Neural cell (in vitro differentiated cells): ENCODE measurements around the gene BLOC1S4. TPM values are rescaled to one million over a fixed set of nuclear protein-coding genes. Genes with fewer than 3 reads are reported as not detected.

Experiments used
- H2AFZ ChIP-seq: fragments of 200-600, 300-800 bp; sonication (generic), shearing (Covaris generic); 2 replicates; pipeline ENCODE4 v1.6.0; 2014; ENCODE audit warnings: low read depth, mild to moderate bottlenecking, antibody characterized with exemption, low read length, moderate library complexity
- H3F3A ChIP-seq: fragments of 200-600 bp; shearing (Covaris generic); 2 replicates; pipeline ENCODE4 v1.6.1; 2016; ENCODE audit warnings: mild to moderate bottlenecking, moderate library complexity, mixed read lengths, antibody characterized with exemption, low read length; ENCODE audit not compliant: insufficient read depth, poor library complexity, severe bottlenecking
- H3K27ac ChIP-seq: fragments of 200-600, 300-800 bp; sonication (generic), shearing (Covaris generic); 2 replicates; pipeline ENCODE4 v1.5.1; 2014; ENCODE audit warnings: mild to moderate bottlenecking, low read length, moderate library complexity
- H3K27me3 ChIP-seq: fragments of 300-800, 200-600 bp; sonication (generic), shearing (Covaris generic); 2 replicates; pipeline ENCODE4 v1.6.0; 2014; ENCODE audit warnings: mild to moderate bottlenecking, low read depth, low read length, moderate library complexity; ENCODE audit not compliant: insufficient read depth
- H3K36me3 ChIP-seq: fragments of 300-800, 200-600 bp; sonication (generic), shearing (Covaris generic); 2 replicates; pipeline ENCODE4 v1.5.1; 2014; ENCODE audit warnings: mild to moderate bottlenecking, antibody characterized with exemption, low read length, moderate library complexity; ENCODE audit not compliant: insufficient read depth
- H3K4me2 ChIP-seq: fragments of 300-800, 200-600 bp; sonication (generic), shearing (Covaris generic); 2 replicates; pipeline ENCODE4 v1.6.0; 2014; ENCODE audit warnings: mild to moderate bottlenecking, low read length
- H3K4me3 ChIP-seq: fragments of 300-800, 200-600 bp; sonication (generic), shearing (Covaris generic); 2 replicates; pipeline ENCODE4 v1.5.1; 2014; ENCODE audit warnings: mild to moderate bottlenecking, low read length, moderate library complexity
- H3K79me2 ChIP-seq: fragments of 200-600 bp; shearing (Covaris generic); replicated peaks from 2 replicates; pipeline ENCODE4 v1.6.0; 2014; ENCODE audit warnings: mild to moderate bottlenecking, low read length, moderate library complexity; ENCODE audit not compliant: insufficient read depth
- H3K9ac ChIP-seq: fragments of 300-800, 200-600 bp; sonication (generic), shearing (Covaris generic); 2 replicates; pipeline ENCODE4 v1.6.1; 2016; ENCODE audit warnings: mild to moderate bottlenecking, low read length, mixed read lengths
- H3K9me2 ChIP-seq: fragments of 200-600 bp; shearing (Covaris generic); 2 replicates; pipeline ENCODE4 v1.6.1; 2016; ENCODE audit warnings: mild to moderate bottlenecking, low read length, mixed read lengths; ENCODE audit not compliant: insufficient read depth
- H3K9me3 ChIP-seq: fragments of 200-600, 300-800 bp; sonication (generic), shearing (Covaris generic); 2 replicates; pipeline ENCODE4 v1.6.1; 2016; ENCODE audit warnings: mild to moderate bottlenecking, mixed run types, low read length, moderate library complexity, mixed read lengths
- H4K20me1 ChIP-seq: fragments of 200-600 bp; shearing (Covaris generic); 2 replicates; pipeline ENCODE4 v1.6.1; 2016; ENCODE audit warnings: mild to moderate bottlenecking, mixed run types; ENCODE audit not compliant: insufficient read depth
- CTCF ChIP-seq: fragments of 450-650 bp; IDR thresholded peaks from 2 replicates; pipeline ENCODE4 v1.5.1; 2014; ENCODE audit warnings: antibody characterized with exemption, mild to moderate bottlenecking, moderate library complexity; ENCODE audit not compliant: poor library complexity, severe bottlenecking
- EP300 ChIP-seq: fragments of 450-650 bp; conservative IDR thresholded peaks from 2 replicates; pipeline ENCODE4 v1.6.1; 2014; ENCODE audit warnings: antibody characterized with exemption, mild to moderate bottlenecking, moderate library complexity; ENCODE audit not compliant: poor library complexity, severe bottlenecking
- EZH2 ChIP-seq: fragments of 200-600, 300-800 bp; shearing (Covaris generic), sonication (generic); IDR thresholded peaks from 2 replicates; pipeline ENCODE4 v1.6.1; 2014; ENCODE audit warnings: antibody characterized with exemption, low read length, borderline replicate concordance, mild to moderate bottlenecking; ENCODE audit not compliant: insufficient read depth, poor library complexity, severe bottlenecking
- MXI1 ChIP-seq: fragments of 450-650 bp; conservative IDR thresholded peaks from 2 replicates; pipeline ENCODE4 v1.6.1; 2014; ENCODE audit warnings: antibody characterized with exemption, mild to moderate bottlenecking; ENCODE audit not compliant: poor library complexity, severe bottlenecking
- POLR2AphosphoS5 ChIP-seq: IDR thresholded peaks from 2 replicates; pipeline ENCODE4 v1.6.1; 2012
- RAD21 ChIP-seq: fragments of 450-650 bp; conservative IDR thresholded peaks from 2 replicates; pipeline ENCODE4 v1.6.1; 2014; ENCODE audit warnings: antibody characterized with exemption, mild to moderate bottlenecking, moderate library complexity
- REST ChIP-seq: IDR thresholded peaks from 2 replicates; pipeline ENCODE4 v1.6.1; 2012; ENCODE audit warnings: borderline replicate concordance
- SMC3 ChIP-seq: fragments of 450-650 bp; conservative IDR thresholded peaks from 2 replicates; pipeline ENCODE4 v1.6.1; 2014; ENCODE audit warnings: antibody characterized with exemption, mild to moderate bottlenecking, moderate library complexity; ENCODE audit not compliant: poor library complexity
- TAF1 ChIP-seq: IDR thresholded peaks from 2 replicates; pipeline ENCODE4 v1.6.1; 2012; ENCODE audit warnings: low read depth
- polyA plus RNA-seq: library from polyadenylated mRNA; depleted of rRNA; stranded (reverse); fragments of >200 nt; gene quantifications from 2 replicates; pipeline ENCODE4 v1.2.3, GENCODE V29; 2014

BLOC1S4 gene
- polyA plus RNA-seq, 1 donor from 2014 or later, result 21.2 TPM

GRCh38 chr4:6693231-6694176 is 22.5 kb upstream of the BLOC1S4 start, which contains the start of gene S100P:
S100P (plus strand) TSS chr4:6693878; CDS start chr4:6693933, 55 bp downstream.
- no peak within 1 kb of the TSS for H3K4me3 ChIP-seq
- no peak within 1 kb of the TSS for H3K4me2 ChIP-seq
- no peaks in the 10 kb centered on the region for H3K9me3 ChIP-seq
- no peaks in the 10 kb centered on the region for H3K79me2 ChIP-seq
- H4K20me1 ChIP-seq, result no peaks in the 10 kb centered on the region
- H3K9me2 ChIP-seq, result no peaks in the 10 kb centered on the region
- no peak within 1 kb of the TSS for H2AFZ ChIP-seq
- H3F3A ChIP-seq, result no peaks in the 10 kb centered on the region
- H3K9ac ChIP-seq, result no peak within 1 kb of the TSS
- H3K27ac ChIP-seq, result no peak within 1 kb of the TSS
- no peaks in the 10 kb centered on the region for H3K36me3 ChIP-seq
- H3K27me3 ChIP-seq, result no peaks in the 10 kb centered on the region
- TF ChIP-seq SMC3, result no peak
- TF ChIP-seq EZH2, result no peak
- TF ChIP-seq TAF1, result no peak
- no peak for TF ChIP-seq REST
- no peak for TF ChIP-seq MXI1
- no peak for TF ChIP-seq RAD21
- TF ChIP-seq CTCF, result no peak
- TF ChIP-seq EP300, result no peak
- TF ChIP-seq POLR2AphosphoS5, result no peak

GRCh38 chr4:6694177-6694901 is 21.6 kb upstream of the BLOC1S4 start:
- Histone ChIP-seq H3K27me3 (no peaks in the 10 kb centered on the region), H3K9me2 (no peaks in the 10 kb centered on the region), H3K4me2 (no peak overlapping the region), H3F3A (no peaks in the 10 kb centered on the region), H3K79me2 (no peaks in the 10 kb centered on the region), H3K9ac (no peak overlapping the region), H3K27ac (no peak overlapping the region), H3K36me3 (no peaks in the 10 kb centered on the region), H2AFZ (no peak overlapping the region), H3K4me3 (no peak overlapping the region), H4K20me1 (no peaks in the 10 kb centered on the region), H3K9me3 (no peaks in the 10 kb centered on the region)
- TF ChIP-seq MXI1 (no peak), REST (no peak), SMC3 (no peak), CTCF (no peak), RAD21 (no peak), EZH2 (no peak), EP300 (no peak), POLR2AphosphoS5 (no peak), TAF1 (no peak)
